Fibroblast of skin of abdomen (primary cell): ENCODE measurements around the gene TTC7B.

Source experiments
- DNase-seq: peaks from one replicate; pipeline ENCODE4 v3.0.0-alpha.2; 2013

The TTC7B gene

DNA sequence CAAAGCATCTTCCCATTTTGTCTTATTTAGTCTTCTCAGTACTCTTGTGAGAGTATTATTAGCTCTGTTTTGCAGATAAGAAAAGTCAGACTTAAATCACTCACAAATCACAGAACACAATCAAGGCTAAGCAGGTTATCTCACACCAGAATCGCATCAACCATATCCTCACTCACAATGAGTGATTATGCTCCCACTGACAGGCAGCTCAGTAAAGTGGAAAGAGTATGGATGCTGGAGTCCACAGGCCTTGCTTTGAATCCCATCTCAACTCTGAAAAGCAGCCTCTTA lies 43.1 kb downstream of the TTC7B start:
- no peak for DNase-seq

DNA sequence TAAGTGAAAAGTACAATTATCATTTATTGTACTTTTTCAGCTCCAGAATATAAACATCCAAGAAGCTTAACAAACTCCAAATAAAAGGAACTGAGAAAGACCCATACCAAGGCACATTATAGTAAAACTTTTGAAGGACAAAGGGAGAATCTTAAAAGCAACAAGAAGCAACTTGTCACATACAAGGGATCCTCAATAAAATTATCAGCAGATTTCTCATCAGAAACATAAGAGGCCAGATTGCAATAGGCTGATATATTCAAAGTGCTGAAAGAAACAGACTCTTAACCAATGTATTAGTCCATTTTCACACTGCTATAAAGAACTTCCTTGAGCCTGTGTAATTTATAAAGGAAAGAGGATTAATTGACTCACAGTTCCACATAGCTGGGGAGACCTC lies 48.3 kb downstream of the TTC7B start:
- DNase-seq: no peak

DNA sequence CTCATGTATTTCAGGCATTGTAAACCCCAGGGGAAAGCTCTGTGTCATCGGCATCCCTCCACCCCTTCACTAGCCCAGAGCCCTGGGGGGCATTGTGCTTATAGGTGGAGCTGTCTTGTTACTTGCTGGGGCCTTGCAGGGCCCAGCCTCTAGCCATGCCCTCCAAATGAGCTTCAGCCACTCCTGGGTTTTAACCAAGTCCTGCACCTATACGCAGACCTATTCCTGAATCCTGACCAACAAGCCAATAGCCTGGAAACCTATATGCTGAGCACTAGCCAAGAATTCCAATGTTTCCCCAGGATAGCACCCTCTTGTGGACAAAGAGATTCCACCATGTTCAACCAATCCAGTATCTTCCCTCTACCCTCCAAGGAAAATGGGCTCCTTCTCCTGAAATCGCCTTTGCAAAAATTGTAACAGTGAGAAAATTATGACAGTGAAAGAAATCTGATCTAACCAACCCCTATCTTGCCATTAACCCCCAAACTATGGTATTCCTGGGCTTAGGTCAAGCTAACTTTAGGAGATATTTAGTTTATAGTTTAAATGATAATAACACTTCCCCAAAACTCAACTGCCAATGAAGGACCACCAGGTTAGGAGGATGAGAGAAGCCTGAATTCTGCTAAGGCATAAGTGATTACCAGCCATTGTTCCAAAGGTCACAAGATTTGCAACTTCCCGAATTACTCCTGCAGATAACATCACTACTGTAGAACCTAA lies 55.5 kb downstream of the TTC7B start:
- peak; percentile 37 for DNase-seq

DNA sequence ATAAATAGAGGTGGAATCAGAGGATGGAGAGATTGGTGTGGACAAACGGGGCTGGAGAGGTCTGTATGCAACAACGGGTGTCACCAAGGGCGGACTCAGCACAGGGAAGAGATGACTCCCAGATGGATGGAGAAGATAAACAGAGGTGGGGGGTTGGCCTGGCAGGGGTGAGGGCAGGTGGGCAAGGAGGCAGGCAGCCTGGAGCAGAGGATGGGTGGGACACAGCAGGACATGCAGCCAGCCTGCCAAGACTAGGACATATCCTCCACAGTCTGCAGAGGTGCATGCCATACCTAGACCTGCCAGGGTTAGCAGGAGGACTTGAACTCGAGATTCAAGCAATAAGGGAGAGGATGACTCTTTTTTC lies 56.2 kb downstream of the TTC7B start:
- DNase-seq: no peak

DNA sequence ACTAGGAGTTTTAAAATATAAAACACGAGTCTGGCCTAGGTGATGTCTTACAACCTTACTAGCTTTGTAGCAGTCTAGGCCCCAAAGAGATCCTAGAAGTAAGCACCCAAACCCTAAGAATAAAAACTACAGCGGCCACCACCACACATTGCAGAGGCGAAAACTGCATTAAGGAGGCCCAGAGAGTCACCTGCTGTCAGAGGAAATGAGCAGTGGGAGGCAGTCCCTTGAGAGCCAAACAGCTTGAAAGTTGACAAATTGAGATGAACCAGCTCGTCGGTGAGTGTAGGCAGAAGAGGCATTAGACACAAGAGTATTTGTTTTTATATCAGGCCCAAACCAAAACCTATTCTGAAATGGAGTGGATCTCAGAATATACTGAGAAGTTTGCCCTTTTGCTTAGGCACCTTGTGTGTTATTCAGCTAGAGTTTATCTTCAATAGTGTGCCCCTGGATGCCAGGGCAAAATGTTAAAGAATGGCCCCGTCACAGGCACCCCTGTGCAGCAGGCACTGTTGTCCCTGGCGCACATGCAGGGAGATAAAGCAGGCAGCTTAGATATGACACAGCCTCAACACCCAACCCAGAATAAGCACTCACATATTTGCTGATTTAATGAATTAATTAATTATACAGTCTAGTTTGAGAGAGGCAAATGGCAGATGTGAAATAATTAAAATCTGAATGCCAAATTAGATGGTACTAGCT lies 56.7 kb downstream of the TTC7B start:
- DNase-seq: no peak

DNA sequence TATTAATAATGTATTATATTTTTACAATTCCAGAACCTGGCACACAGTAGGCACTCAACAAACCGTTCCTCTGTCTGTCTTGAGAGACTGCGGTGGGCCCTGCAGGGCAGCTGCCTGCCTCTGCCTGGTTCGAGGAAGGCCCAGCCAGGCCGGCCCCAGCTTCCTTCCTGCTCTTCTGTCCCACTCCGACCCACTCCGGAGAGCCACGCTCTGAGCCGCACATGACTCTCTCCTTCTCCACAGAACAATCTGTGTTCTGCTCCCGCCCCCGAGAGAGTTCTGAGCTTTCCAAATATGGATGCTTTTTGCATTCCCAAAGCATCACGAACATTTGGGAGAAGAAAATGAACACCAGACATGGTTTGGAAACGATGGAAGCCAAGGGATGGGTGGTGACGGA lies 57.3 kb downstream of the TTC7B start:
- peak; percentile 68 for DNase-seq

DNA sequence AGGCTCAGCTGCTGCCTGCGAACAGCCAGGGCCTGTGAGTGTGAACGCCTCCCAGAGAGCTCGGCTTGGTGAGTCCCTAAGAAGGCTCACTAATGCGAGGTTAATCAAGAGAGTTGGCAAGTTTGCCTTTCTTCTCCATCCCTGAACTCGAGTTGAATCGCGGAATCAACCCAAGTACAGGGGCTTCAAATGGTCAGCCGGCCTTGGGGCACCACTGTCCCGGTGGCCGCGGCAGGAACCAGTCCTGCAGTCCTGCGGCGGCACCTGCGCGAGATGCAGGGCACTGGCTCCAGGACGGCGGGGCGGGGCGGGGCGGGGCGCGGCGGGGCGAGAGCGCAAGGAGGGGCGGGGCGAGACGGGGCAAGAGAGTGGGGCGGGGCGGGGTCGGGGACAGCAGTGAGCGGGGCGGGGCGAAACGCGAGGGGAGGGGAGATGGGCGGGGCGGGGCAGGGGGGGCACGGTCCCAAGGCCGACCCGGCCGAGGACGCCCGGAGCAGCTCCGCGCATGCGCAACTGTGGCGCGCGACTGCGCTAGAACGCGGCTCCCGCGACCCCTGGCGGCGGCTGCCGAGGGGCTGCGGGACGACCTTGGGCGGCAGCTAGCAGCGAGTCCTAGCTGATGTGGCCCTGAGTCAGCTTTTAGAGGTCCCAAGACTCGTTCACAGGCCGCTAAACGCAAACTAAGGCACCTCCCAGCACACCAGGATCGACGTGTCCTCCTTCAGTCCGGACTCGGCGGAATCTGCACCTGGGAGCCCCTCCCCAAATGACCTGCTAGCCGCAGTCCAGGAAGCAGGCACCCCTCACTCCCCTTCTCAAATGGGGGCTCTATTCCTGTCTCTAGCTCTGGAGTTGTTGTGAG lies 58.0 kb downstream of the TTC7B start:
- DNase-seq: peak; percentile 87

DNA sequence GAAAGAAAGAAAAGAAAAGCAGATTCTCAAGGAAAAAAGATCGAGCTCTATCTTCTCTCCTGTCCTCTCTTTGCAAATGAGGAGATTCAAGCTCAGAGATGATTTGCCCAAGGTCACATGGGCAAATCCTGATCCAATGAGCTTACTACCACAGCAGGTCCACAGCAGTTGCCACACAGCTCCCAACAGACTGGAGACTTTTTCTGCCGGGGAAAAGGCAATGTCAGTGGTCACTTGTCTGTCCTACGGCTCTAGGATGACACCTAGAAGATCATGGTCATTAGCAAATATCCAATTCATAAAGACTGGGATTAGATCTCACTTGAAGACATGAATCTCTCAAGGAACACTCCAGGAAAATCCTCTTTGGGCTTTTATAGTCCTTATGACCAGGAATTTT lies 58.8 kb downstream of the TTC7B start:
- DNase-seq: no peak

DNA sequence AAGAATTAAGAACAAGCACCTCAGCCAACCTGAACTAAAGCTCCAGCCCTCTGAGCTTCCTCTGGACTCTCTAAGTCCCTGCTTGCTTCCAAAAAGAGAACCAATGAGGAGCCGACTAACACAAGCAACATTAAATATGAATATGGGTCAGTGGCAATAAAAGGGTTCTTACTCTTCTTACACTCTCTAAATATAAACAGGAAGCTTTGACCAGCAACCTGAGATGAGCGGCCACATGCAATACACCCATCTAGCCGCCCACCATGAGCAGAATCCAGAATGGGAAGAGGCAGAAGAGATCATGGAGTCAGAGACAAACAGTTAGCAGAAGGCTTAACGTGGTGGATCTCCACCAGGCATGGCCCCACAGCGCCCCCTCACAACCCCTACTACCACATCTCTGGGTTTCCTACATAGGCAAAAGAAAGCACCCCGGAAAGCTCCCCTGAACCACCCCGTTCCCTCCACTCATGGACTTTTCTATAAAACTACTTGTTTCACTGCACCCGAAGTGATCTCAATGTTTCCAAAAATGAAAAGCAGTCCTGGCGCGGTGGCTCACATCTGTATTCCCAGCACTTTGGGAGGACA lies 59.4 kb downstream of the TTC7B start:
- DNase-seq: no peak

DNA sequence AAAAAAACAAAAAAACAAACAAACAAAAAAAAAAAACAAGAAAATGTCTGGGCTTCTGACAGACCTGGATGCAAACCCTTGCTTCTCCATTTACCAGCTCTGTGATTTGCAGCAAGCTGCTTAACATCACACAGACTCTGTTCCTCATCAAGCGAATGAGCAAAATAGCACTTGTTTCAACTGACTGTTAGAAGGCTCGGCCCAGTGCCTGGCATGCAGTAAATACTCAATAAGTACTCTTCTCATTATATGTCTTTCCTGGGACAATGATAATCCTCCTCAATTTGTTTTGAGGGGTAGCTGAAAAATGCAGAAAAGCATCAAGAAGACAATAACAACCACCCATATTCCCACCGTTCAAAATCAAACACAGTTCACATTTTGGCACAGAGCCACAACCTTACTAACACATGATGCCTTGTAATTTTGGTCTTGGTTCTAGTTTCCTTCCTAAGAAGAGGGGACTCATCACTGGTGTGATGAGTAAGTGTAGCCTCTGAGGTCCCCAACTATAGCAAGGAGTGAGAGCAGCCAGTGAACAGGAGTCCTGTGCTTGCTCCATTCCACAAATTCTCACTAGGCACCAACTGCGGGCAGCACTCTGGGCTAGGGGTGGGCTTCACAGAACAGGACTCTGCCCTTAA lies 60.4 kb downstream of the TTC7B start:
- DNase-seq: no peak

DNA sequence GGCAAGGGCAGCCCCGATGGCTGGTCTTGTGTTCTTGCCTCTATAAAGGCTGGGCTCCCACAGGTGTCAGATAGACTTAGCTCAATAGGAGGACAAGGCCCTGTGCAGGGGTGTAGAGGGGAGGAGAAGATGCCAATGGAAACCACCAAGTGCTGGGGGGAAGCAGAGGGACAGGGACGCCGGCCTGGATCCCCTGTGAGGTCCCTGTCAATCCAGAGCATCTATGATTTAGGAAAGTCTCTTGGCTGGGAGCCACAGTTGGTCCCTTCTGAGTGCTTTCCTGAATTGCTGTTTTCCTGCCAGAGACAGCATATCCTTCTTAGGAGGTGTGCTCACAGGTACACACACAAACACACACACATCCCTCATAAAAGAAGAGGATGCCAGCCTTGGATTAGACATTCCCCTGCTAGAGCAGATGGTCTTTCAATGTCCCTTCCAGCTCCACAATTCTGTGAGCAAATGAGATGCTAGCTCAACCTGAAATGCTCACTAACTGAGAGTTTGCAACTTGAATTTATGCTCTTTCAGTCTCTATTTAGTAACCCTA lies 62.7 kb downstream of the TTC7B start:
- no peak for DNase-seq

DNA sequence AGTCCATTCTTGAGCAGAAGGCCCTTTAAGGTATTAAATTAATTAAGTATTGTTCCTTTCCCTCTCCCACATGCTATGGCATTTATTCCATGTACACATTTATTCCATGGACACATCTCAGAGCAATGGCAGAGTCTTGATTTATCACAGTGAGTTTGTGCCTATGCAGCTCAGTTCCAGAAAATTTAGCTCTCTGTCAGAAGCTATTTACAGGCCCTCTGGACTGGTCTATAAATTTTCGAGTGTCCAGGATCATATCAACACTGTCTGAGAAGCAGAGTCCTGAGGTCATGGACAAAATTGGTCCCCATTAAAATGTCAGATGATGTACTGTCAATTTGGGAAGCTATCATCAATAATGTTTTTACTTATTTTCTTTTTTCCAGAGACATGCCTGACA lies 65.5 kb downstream of the TTC7B start:
- DNase-seq: no peak

DNA sequence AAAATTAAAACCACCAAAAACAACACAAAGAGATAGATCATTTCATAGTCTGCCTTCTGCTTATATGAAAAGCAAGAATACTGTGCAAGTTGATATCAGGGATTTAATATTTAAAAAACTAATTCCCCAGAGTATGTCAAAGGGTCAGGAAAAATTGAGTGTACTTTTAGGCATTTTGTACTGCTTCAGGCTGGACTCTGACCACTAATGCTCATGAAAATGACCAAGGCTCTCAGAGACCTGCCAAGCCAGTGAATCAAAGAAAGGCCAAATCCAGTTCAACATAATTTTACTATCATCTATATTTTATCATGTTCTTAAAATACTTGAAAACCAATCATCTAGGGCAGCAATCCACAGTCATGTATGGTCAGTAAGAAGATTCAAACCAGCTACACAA lies 66.0 kb downstream of the TTC7B start:
- no peak for DNase-seq

DNA sequence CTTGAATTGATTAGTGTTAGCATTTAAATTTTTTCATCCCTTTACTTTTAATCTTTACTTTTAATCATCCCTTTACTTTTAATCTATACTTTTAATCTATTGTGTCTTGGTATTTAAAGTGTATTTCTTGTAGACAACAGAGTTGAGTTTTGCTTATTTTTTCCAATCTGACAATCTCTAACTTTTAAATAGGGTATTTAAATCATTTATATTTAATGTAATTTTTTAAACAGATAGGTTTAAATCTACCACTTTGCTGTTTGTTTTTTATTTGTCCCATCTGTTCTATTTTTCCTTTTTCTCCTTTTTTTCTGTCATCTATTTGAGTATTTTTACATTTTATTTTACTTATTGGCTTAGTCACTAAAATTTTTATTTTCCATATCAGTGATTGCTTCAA lies 68.3 kb downstream of the TTC7B start:
- DNase-seq: no peak

DNA sequence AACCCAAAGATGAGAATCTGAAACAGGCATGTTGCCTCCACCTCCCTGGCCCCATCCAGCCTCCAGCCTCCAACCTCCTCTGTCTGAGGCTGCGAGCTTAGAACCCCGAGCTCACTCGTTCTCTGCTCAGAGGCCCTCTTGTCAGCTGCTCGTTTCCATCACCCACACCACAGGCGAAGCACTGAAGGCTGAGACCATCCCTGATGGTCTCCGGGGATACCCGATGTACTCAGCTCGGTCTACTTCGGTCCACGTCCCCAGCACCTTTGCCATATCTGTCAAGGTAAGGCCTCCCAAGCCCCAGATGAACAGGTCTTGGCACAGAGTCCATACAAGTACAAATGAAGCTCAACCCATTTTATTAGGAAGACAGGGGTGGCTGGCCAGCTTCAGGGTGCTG lies 72.4 kb downstream of the TTC7B start:
- no peak for DNase-seq

DNA sequence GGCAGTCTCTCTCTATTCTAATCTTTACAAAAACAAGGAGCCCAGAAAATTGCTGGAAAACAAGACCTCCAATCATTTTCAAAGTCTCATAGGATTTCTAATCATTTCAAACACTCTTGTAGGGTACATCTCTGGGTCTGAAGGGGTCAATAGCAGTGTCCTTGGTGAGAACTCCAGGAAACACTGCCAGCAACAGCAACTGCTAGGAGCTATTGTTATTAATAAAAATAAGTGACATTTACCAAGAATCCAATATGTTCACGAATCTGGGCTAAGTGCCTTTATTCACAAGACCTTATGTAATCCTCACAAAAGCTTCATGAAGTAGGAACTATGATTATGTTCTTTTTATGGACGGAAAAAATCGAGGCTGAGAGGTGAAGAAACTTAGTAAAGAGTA lies 72.8 kb downstream of the TTC7B start:
- DNase-seq: no peak

DNA sequence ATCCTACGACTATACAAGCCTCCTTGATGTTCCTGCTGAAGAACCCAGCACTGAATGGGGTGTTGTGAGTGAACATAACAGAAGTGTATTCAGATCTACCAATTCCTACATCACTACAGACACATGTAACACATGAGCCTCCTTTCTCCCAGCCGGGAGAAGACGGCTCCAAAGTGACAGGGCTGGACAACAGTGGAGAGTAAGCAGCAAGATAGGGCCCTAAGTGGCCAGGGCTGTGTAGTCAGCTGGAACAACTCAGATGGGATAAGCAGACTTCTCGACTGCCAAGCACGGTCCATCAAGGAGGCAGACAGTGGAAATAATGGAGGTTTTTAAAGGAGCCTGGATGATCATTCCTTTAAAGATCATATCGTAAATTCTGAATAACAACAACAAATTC lies 73.5 kb downstream of the TTC7B start:
- DNase-seq: no peak

DNA sequence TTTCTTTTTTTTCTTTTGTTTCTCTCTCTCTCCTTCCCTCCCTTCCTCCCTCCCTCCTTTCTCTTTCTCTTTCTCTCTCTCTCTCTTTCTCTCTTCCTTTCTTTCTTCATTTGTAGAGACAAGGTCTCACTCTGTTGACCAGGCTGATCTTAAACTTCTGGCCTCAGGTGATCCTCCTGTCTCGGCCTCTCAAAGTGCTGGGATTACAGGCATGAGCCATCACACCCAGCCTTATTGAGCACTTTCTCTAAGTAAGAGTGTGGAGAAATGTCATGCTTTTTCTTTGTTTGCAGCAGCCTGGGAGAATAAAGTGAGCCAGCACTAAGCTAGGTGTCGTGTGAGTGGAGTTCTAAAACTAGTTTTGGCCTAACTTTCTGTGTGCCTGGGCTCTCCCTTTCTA lies 74.0 kb downstream of the TTC7B start:
- DNase-seq: no peak

DNA sequence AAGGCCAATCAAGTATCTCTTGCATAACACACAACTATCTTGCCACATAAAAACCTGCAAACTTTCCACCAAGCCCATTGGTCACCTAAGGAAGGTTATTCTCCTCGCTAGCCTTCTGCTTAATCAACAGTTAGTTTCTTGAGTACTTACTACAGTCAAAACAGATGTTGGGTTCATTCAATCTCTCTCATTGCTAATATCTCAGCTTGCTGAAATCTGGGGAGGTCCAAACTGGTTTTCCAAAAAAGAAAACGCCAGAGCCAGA lies 74.6 kb downstream of the TTC7B start:
- no peak for DNase-seq

DNA sequence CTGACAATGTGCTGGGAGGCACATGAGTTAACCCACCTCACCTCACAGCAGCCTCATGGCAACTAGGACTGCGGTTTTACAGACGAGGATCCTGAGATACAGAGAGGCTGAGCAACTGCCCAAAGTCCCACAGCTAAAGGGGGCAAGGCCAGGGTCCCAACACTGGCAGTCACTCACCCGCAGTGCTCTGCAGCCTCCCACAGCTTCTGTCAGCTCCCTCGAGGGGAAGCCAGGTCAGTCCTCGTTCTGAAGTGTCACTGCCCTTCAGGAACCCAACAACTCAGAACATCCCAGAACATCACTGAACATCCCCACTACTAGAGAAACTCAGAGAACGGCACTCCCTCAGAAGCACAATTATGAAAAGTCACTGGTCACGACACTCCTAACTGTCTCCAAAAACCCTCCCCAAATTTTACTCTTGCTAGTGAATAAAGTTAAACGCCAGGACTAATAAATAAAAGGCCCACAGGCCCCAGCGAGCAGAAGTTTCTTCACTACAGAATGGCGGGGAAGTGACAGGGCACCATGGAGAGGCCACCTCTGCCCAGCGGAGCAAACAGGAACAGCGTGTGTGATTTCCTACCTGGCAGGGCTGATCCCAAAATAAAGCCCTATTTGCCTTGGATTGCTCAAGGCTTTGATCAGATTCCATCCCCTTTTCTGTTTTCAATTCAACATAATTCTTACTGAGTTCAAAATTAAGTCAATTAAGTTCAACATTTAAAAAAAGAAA lies 75.1 kb downstream of the TTC7B start:
- no peak for DNase-seq

DNA sequence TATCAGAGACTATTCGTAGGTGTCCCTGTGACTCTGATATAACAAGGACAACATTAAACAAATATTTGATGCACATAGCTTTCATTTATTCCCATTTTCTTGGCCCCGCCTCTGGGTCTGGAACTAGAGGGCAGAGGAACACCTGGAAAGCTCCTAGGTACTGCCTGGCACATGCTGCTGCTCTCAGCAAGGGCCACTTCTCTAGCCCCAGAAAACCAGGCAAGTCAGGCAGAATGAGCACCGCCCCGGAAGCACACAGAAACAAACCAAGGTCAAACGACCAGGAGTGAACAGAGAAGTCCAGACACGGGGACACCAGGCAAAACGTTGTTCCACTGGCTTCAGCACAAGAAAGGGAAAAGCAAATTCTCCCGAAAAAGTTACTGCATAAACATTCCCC lies 76.1 kb downstream of the TTC7B start:
- DNase-seq: no peak
